H54 (cell line): ENCODE results near the gene TNFRSF4.

Experiments
- DNase-seq: peaks from one replicate; pipeline ENCODE4 v3.0.0; 2011; ENCODE audit warnings: low spot score, mixed read lengths; ENCODE audit not compliant: insufficient read length
- FAIRE-seq: peaks from 3 replicates; lab custom pipeline; 2011; peaks lifted over from hg19 to GRCh38; lab: Jason Lieb, UNC
- POLR2A ChIP-seq: IDR thresholded peaks from 2 replicates; pipeline ENCODE4 v1.6.1; 2011; ENCODE audit warnings: low read depth, mild to moderate bottlenecking, low read length

Gene TNFRSF4

DNA sequence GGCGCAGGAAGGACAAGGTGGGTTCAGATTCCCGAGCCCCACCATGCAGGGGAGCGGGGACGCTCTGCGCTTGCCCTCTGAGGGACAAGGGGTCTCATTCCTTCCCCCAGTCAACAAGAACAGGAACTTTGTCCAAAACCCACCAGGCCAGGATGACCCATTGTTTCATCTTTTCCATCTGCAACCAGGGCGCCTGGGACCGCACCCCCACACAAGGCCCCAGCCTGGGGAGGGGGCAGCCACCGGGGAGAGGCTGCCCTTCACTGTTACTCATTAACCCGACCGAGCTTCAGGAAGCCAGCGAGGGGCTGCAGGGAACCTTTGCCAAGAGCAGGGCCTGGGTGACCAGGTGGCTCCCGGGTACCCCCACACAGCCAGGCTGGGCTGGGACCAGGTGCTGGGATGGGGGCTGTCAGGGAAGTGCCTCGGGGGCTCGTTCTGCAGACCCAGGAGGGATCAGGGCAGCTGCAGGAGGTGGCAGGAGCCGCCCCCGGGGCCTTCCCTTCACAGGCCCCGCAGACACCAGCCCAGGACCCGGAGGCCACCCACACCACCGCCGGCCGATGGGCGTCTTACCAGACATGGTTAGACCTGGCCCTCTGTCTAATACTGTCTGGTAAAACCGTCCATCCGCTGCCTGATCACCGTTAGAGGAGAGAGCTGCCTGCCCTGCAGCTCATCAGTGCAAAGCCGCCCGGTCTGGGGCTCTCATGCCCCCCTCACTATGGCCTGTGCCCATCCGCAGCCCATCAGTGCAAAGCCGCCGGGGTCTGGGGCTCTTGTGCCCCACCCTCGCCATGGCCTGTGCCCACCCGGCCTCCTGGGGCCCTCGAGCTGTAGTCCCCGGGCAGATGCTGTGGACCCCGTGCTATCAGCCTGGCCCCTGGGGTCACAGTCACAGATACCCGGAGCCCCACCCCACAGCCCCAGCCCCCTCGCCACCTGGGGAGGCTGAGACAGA lies 45.2 kb downstream of the TNFRSF4 start:
- no peak for TF ChIP-seq POLR2A
- FAIRE-seq, result no peak
- DNase-seq, result no peak

DNA sequence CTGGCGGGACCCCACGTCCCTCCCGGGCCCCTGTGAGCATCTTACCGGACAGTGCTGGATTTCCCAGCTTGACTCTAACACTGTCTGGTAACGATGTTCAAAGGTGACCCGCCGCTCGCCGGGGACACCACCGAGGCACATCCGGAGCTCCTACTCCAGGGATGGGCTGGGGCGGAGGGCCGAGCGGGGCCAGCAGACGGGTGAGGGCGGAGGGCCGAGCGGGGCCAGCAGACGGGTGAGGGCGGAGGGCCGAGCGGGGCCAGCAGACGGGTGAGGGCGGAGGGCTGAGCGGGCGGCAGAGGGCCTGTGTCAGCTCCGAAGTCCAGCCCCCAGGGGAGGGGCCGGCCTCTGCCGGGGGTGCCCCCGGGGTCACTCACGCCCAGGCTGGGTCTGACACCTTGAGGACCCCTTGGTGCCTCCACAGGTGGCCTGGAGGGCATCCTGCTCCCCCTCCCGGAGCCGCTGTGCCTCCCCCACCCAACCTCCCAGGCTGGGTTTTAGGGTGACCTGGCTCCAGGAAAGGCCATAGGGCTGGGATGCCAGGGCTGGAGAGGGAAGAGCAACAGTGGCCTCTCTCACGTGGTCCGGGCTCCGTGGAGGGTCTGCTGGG lies 46.0 kb downstream of the TNFRSF4 start:
- FAIRE-seq, result no peak
- TF ChIP-seq POLR2A, result no peak
- DNase-seq, result no peak

DNA sequence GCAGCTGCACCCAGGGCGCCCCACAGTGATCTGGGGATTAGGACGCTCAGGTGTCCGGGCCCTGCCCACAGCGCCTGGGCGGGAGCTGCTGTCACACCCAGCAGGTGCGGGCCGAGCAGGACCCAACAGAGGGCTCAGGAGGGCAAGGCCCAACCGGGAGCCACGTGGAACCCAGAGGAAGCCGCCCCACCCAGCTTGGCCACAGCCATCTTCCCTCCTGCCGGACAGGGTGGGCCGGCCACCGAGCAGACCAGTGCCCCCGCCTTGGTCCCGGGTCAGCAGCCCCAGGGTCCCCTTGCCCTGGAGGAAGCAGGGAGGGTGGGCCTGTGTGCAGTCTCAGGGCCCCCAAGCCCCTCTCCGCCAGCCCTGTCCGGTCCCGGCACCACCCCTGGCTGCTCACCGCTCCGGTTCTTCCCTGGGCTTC lies 46.5 kb downstream of the TNFRSF4 start:
- no peak for TF ChIP-seq POLR2A
- DNase-seq (no peak), FAIRE-seq (no peak)

DNA sequence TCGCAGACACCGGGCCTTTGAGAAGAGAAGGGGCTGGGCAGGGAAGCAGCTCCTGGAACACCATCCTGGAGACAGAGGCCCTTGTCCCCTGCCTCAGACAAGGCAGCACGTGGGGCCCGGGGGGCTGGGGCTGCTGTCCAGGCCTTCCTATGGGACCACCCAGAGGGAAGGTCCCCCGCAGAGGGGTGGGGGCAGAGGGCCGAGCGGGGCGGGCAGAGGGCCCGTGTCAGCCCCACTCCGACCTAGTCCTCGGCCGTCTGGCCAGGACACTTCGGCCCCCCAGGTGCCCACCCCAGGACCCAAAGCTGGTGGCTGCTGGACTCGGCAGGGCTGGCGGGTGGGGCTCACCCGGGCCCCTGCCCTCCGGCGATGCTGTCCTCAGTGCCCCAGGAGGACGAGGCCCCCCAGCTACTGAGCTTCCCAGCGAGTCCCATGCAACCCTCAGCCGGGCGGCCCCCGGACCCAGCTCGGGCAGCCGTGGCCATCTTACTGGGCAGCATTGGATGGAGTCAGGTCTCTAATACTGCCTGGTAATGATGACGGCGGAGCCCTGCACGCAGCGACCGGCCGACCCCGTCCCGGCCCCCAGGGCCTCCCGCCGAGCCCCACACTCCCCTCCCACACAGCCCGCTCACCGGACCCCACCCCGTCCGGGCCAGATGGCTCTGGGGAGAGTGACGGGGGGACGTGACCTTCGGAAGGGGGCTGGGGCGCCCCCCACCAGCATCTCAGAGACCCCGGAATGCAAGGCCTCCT lies 47.1 kb downstream of the TNFRSF4 start:
- TF ChIP-seq POLR2A, result no peak
- FAIRE-seq, result no peak
- no peak for DNase-seq

DNA sequence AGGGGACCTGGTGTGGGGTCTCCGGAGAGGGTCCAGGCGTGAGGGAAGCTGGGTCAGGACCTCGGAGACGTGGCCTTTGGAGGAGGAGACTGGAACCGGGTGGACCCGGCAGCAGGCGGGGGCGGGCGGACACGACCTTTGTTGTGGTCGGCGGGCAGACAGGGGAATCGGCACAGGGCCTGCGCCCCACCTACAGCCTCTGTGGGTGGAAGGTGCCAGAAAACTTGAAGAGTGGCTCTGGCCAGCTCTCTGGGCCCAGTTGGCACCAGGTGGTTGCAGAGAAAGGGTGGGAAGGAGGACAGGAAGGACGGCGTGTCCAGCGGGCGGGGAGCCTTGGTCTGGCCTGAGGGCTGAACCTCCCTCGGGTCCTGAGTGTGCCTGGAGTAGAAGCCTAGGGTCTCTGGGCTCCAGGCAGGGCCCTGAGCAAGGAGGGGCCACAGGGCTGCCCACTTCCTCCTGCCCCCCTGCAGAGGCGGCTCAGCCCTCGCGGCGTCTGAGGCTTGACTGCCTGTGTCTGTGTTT lies 48.0 kb downstream of the TNFRSF4 start:
- DNase-seq (no peak), FAIRE-seq (no peak)
- TF ChIP-seq POLR2A, result no peak

DNA sequence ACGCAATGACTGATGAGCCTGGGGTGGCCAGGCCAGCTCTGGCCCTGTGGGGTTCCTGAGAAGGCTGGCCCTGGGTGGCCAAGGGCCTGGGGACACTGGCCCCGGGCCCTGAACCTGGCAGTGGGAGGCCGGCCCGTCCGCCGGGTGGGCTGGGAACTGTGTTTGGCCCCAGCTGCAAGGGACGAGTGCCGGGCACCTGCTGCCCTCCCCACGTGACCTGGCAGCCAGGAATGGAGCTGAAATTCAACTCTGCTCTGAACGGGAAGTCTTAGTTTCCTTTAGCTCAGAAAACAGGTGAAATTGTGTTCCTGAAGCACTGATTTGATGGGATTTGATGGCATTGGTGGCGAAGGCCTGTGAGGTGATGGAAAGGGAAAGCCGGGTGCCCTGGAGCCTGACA lies 48.5 kb downstream of the TNFRSF4 start:
- no peak for TF ChIP-seq POLR2A
- DNase-seq (no peak), FAIRE-seq (no peak)

DNA sequence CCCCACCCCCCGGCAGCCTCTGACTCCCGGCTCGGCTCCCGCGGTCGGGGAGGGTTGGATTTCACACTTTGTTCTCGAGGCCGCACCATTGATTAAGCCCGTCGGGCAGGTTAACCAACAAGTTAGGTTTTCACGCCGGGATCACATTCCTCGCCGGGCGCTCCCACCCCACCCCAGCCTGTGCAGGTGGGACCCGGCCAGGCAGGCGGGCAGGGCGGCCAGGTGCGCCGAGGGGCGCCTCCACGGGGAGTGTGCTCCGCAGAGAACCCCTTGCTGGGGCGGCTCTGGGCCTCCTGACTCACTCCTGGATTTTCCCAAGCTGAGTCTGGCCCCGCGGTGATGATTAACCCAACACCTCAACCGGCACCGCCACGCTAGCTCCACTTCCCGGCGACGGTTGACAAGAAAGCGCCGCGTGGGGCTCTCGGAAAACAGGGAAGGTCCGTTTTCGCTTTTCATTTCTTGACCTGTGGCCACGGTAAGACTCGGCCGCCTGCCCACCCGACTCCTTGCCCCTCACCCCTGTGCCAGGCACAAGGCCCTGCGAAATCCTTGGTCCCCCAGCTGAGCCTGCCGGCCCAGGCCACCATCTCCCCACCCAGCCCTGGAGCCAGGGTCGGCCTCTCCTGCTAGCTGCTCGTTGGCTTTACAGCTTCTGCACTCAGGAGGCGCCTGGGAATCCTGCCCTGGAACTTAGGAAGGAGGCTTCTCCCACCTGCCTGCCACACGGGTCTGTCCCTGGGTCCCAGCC lies 49.1 kb downstream of the TNFRSF4 start:
- no peak for DNase-seq
- FAIRE-seq, result no peak
- no peak for TF ChIP-seq POLR2A

DNA sequence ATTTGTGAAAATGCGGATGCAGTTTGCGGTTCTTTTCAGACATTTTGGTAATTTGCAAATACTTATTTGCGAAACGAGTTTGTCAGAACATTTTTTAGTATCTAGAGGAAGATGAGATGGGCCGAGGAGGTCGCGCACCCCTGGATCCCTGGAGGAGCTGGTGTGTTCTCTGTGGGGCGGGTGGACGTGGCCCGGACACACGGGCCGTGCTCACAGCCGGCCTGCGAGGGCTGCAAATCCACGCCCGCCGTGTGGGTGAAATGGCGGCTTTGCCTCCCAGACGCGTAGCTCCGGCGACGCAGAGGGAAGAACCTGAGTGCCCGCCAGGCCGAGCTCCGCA lies 49.6 kb downstream of the TNFRSF4 start:
- DNase-seq (no peak), FAIRE-seq (no peak)
- TF ChIP-seq POLR2A, result no peak

DNA sequence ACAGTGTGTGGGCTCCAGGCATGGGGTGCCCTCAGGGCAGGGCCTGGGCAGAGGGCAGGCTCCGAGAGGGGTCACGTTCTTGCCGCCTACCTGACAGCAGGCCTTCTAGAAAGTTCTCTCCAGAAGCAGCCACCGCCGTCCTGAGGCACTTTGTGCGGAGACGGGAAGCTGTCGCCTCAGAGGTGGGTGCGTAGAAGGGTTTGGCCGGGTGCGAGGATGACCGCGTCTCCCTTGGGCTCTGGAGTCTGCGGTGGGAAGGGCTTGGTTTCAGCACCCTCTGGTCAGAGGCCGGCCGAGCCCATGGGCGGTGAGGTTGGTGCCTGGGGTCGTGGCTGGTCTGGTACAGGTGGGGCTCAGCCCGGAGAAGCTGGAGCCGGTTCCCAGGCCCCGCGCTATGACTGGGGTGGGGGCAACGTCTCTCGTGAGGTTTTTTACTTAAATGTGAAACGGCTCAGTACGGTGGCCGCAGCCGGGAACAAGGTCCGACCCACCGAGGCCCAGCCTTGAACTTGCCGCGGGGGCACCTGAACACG lies 50.3 kb downstream of the TNFRSF4 start:
- FAIRE-seq, result no peak
- no peak for DNase-seq
- TF ChIP-seq POLR2A, result no peak

DNA sequence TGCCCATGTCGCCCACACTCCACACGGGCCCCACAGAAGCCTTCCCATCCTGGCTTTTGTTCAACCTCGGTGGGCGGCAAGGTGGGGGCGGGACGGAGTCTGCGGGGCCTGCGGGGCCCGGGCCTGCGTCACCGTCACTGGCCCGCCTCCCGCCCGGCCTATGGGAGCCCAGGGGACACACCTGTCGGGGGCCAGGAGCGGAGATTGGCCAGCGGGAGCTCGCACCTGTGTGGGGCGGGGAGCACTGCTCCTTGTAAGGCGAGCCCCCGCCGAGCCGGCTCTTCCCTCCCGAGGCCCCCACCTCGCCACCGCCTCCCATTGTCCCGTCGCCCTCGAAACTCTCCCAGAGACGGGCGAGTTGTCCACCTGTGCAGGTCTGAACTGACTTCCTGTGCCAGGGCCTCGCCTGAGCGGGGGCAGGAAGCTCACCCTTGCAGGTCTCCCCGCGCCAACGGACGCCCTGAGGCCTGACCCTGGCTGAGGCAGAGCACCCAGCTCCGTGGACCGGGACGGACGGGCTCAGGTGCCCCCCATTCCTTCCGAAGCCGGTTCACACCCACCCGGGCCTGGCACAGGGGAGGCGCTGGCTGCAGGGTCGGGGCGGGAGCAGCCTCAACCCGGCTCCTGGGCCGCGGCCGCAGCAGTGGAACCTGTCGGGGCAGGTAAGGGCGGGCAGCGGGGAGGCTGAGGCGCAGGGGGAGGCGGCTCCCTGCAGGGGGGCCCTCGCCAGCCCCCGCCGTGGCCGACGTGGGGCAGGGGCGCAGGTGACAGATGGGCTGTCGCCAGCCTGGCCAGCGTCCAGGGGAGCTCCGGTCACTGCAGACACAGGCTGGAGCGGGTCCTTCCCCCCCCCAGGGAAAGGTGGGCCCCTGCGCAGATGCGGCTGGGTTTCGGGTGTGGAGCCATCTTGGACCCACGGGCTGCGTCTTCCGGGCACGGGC lies 51.1 kb downstream of the TNFRSF4 start:
- TF ChIP-seq POLR2A, result no peak
- DNase-seq (no peak), FAIRE-seq (no peak)

DNA sequence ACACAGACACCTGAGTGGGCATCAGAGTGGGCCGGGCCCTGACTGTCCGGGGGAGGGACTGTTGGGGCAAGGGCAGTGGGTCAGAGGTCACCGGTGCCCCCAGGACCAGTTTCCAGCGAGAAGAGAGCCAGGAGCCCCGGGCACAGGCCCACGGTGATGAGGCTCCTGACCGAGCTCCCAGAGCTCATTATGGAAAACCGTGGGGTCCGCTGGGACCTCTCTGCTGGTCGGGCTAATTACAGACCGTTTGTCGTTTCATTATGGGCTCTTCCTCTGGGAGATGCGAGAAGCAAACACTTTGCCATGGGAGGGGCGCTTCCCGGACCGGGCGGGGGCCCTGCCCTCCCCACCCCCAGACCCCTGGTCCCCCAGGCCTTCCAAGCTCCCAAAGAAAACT lies 52.3 kb downstream of the TNFRSF4 start:
- TF ChIP-seq POLR2A, result no peak
- no peak for DNase-seq
- FAIRE-seq, result no peak
